Gastroesophageal sphincter (tissue), 3 donors: Measurements from ENCODE around the gene PLCB1.

Source experiments
- POLR2A ChIP-seq, 2 donors: fragments of 450-650 bp; IDR thresholded peaks; one replicate each; pipeline ENCODE4 v1.6.1; 2017; ENCODE audit warnings: antibody characterized with exemption in 2 of 2, mild to moderate bottlenecking in 2 of 2, moderate library complexity in 1 of 2
- TF ChIP-seq, protein P1 (sequence below), 4 experiments: fragments of 200-600 bp in 2 of 4; fragments of 450-650 bp in 2 of 4; sonication (generic) in 1 of 4; IDR thresholded peaks; one replicate each; pipeline ENCODE4 v1.5.1; 2017 to 2019; ENCODE audit warnings: antibody characterized with exemption in 4 of 4, mild to moderate bottlenecking in 2 of 4, moderate library complexity in 2 of 4

DNA sequence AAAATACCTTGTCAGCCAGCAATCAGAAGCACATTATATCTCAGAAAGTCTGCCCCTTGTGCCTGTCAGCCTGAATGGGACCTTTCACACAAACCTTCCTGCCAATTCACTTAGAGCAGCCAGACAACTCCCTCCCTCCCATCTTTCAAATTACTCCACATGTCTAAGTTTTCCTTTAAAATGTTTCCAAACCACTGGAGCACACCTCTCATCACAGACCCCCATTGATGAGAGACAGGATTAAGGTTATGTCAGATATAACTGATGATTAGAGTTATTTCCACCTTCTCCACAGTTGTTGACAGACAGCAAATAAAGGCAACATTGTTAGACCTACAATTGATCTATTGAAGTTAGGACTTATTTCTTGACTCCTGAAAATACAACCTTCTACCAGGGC, 408.4 kb downstream of the PLCB1 start:
- no peak for TF ChIP-seq POLR2A (IDR thresholded peaks at IDR 0.05)
- TF ChIP-seq, protein P1, sequence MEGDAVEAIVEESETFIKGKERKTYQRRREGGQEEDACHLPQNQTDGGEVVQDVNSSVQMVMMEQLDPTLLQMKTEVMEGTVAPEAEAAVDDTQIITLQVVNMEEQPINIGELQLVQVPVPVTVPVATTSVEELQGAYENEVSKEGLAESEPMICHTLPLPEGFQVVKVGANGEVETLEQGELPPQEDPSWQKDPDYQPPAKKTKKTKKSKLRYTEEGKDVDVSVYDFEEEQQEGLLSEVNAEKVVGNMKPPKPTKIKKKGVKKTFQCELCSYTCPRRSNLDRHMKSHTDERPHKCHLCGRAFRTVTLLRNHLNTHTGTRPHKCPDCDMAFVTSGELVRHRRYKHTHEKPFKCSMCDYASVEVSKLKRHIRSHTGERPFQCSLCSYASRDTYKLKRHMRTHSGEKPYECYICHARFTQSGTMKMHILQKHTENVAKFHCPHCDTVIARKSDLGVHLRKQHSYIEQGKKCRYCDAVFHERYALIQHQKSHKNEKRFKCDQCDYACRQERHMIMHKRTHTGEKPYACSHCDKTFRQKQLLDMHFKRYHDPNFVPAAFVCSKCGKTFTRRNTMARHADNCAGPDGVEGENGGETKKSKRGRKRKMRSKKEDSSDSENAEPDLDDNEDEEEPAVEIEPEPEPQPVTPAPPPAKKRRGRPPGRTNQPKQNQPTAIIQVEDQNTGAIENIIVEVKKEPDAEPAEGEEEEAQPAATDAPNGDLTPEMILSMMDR (IDR thresholded peaks at IDR 0.05) = no peak
